Uterus (tissue), 2 donors: ENCODE results near the gene CCDC171.

ENCODE experiments used
- CTCF ChIP-seq, 4 experiments: fragments of 200-600 bp in 2 of 4; fragments of 450-650 bp in 2 of 4; sonication (generic) in 2 of 4; IDR thresholded peaks; one replicate each; pipeline ENCODE4 v1.5.1; 2016 to 2019; ENCODE audit warnings: antibody characterized with exemption in 4 of 4, mild to moderate bottlenecking in 2 of 4, moderate library complexity in 1 of 4
- POLR2A ChIP-seq, 2 donors: fragments of 450-650 bp; IDR thresholded peaks; one replicate each; pipeline ENCODE4 v1.6.1; 2016; ENCODE audit warnings: antibody characterized with exemption in 2 of 2, mild to moderate bottlenecking in 1 of 2, moderate library complexity in 1 of 2

GRCh38 chr9:15843931-15844330 lies 291.1 kb downstream of the CCDC171 start:
- TF ChIP-seq CTCF (IDR thresholded peaks at IDR 0.05) (no peak), POLR2A (IDR thresholded peaks at IDR 0.05) (no peak)
